ENCODE results near the gene CTNND2. TPM values are rescaled to one million over a fixed set of nuclear protein-coding genes. Genes with fewer than 3 reads are reported as not detected.

The CTNND2 gene
- total RNA-seq, 2 donors from 2014 or later: not detected

DNA sequence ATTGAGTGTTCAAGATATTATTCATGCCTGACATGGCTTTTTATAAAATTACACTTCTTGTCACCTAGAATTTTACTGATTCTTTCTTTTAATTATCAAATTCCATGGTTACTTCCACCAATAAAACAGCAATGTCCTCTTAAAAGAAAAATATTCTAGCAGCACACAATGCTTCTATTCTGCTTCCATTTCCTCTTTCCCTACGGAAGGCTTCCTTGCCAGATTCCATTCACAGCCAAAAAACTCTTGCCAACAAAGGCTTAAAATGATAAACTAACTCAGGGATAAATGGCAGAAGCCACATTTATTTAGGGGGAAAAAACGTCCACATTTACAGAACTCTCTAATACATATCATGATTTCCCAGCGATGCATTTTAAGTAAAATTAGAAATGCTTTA, 111.6 kb downstream of the CTNND2 start:
- no peak for DNase-seq
- Mint-ChIP-seq H3K4me3 (no peak overlapping the region), H3K27me3 (ENCODE audit: low read depth) (no peaks in the 10 kb centered on the region), H3K36me3 (ENCODE audit: insufficient read depth in 2 of 2) (no peaks in the 10 kb centered on the region), H3K4me1 (ENCODE audit: low read depth) (no peaks in the 10 kb centered on the region), H3K27ac (no peak overlapping the region), H3K9me3 (peaks cover 6 to 7% of the 10 kb centered on the region in 2 donors)
- ATAC-seq (replicated peaks in 1 of 2): no peak

DNA sequence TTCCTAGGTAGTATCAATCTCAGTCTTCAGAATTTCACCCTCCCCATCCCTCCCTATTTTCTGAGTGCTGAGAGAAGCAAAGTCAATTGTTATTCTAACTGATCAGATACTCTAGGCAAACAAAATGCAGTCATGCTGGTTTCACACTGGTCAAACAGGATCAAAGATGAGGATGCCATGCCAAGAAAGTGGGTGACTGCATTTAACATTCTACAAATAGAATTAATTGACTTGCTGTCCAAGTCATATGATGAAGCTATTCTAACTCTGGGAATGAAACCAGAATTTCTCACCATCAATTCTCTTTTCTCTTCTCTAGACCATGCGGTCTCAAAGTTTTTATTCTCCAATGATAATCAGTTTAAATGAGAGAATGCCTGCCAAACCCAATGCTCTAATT, 112.5 kb downstream of the CTNND2 start:
- no peak for DNase-seq
- H3K4me3 Mint-ChIP-seq: no peak overlapping the region
- no peak for ATAC-seq (replicated peaks in 1 of 2)

GRCh38 chr5:11790201-11790600, 114.0 kb downstream of the CTNND2 start:
- no peaks in the 10 kb centered on the region for H3K36me3 Mint-ChIP-seq (ENCODE audit: insufficient read depth in 2 of 2)
- H3K9me3 Mint-ChIP-seq: peaks cover 5% of the 10 kb centered on the region in 2 donors
- no peak overlapping the region for H3K4me3 Mint-ChIP-seq
- H3K27ac Mint-ChIP-seq: no peak overlapping the region
- H3K27me3 Mint-ChIP-seq (ENCODE audit: low read depth): no peaks in the 10 kb centered on the region
- DNase-seq: no peak
- ATAC-seq (replicated peaks in 1 of 2): no peak
- H3K4me1 Mint-ChIP-seq (ENCODE audit: low read depth): no peaks in the 10 kb centered on the region

More for the DNA sequence above, 112.5 kb downstream of the CTNND2 start:
- Mint-ChIP-seq H3K4me1 (ENCODE audit: low read depth) (no peaks in the 10 kb centered on the region), H3K27me3 (ENCODE audit: low read depth) (no peaks in the 10 kb centered on the region), H3K9me3 (peaks cover 6 to 7% of the 10 kb centered on the region in 2 donors), H3K27ac (no peak overlapping the region), H3K36me3 (ENCODE audit: insufficient read depth in 2 of 2) (no peaks in the 10 kb centered on the region)

DNA sequence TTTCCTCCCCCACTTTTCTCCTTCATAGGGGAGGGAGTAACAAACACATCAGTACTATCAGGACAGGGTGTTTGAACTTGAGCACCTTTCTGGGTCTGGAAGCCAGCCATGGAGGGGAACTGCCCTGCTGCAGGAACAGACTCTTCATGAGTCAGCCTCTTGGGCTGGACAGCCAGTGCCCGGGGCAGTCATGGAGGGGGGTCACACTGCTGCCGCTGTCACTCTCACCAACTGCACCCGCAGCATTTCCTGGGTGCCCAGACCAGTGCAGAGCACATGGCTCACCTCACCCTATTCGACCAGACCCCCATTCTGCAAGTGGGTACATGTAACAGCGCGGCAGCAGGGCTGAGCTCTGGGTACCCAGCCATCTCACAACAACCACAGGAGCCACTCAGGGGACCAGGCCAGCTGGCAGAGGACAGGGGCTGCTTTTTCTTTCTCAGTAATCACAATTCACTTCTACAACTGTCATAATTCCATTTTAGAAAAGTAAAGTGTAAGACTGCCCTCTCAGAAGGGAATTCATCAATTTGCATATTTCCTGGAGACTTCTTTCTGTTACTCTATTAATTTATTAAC, 118.4 kb downstream of the CTNND2 start:
- Mint-ChIP-seq H3K4me3 (no peak overlapping the region), H3K36me3 (ENCODE audit: insufficient read depth in 2 of 2) (no peaks in the 10 kb centered on the region), H3K9me3 (peaks cover 3 to 4% of the 10 kb centered on the region in 2 donors), H3K4me1 (ENCODE audit: low read depth) (no peaks in the 10 kb centered on the region), H3K27ac (no peak overlapping the region), H3K27me3 (ENCODE audit: low read depth) (no peaks in the 10 kb centered on the region)
- DNase-seq: no peak
- no peak for ATAC-seq (replicated peaks in 1 of 2)

DNA sequence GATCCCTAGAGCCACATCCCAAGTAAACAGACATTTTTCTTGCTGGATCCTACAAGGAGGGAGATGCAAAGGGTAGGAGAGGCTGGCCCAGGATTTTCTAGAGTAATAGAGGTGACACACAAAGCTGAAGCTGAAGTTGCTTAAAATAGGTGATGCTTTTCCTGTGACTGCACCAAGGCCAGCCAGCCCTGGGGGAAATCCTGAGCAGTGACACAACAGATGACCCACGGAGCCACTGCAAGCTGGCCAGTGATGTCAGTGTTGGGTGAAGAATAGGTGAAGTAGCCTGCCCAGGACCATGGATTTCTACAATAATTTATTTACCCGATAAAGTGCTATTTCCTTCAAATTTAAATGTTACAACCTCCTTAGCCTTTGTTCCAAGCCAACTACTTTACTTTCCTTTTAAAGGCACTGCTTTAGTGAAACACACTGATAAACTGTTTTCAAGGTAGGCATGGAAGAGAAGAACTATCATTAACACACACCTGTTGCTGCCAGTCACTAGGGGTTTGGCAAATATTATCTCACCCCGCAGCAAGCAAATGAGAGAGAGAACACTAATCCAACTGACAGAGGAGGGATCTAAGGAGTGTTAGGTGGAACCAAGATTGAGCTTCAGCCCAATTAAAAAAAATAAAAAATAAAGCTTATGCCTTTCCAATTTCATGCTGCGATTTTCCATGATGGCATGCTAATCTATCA, 123.5 kb downstream of the CTNND2 start:
- H3K9me3 Mint-ChIP-seq: peaks cover 2 to 7% of the 10 kb centered on the region in 2 donors
- H3K27ac Mint-ChIP-seq: no peak overlapping the region
- ATAC-seq (replicated peaks in 1 of 2) (no peak), DNase-seq (no peak)
- H3K27me3 Mint-ChIP-seq (ENCODE audit: low read depth): no peaks in the 10 kb centered on the region
- H3K36me3 Mint-ChIP-seq (ENCODE audit: insufficient read depth in 2 of 2): no peaks in the 10 kb centered on the region
- H3K4me3 Mint-ChIP-seq: no peak overlapping the region
- no peaks in the 10 kb centered on the region for H3K4me1 Mint-ChIP-seq (ENCODE audit: low read depth)

GRCh38 chr5:11777096-11777495, 127.2 kb downstream of the CTNND2 start:
- Mint-ChIP-seq H3K9me3 (peaks cover 2 to 9% of the 10 kb centered on the region in 2 donors), H3K36me3 (ENCODE audit: insufficient read depth in 2 of 2) (peaks cover 0 to 2% of the 10 kb centered on the region in 2 donors), H3K27me3 (ENCODE audit: low read depth) (no peaks in the 10 kb centered on the region), H3K4me3 (no peak overlapping the region), H3K27ac (no peak overlapping the region), H3K4me1 (ENCODE audit: low read depth) (no peaks in the 10 kb centered on the region)
- no peak for DNase-seq
- ATAC-seq (replicated peaks in 1 of 2): no peak

DNA sequence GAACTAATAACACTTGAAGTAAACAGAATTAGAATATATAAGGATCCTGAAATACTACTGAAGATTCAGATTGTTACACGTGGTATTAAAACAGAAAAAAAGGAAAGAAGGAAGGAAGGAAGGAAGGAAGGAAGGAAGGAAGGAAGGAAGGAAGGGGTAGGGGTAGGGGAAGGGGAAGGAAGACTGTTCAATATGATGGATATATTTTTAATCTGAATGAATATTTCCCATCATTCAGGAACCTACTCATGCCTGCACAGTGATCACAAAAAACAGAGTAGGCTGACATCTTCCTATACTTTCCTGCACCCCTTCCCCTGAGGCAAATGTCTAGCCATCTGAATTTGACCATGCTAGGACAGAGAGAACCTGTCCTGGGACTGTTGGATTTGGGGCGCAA, 133.9 kb downstream of the CTNND2 start:
- DNase-seq (no peak), ATAC-seq (replicated peaks in 1 of 2) (no peak)
- Mint-ChIP-seq H3K4me3 (no peak overlapping the region), H3K27me3 (ENCODE audit: low read depth) (no peaks in the 10 kb centered on the region), H3K4me1 (ENCODE audit: low read depth) (no peaks in the 10 kb centered on the region), H3K27ac (no peak overlapping the region), H3K9me3 (peaks cover 4 to 5% of the 10 kb centered on the region in 2 donors), H3K36me3 (ENCODE audit: insufficient read depth in 2 of 2) (peaks cover 0 to 2% of the 10 kb centered on the region in 2 donors)

DNA sequence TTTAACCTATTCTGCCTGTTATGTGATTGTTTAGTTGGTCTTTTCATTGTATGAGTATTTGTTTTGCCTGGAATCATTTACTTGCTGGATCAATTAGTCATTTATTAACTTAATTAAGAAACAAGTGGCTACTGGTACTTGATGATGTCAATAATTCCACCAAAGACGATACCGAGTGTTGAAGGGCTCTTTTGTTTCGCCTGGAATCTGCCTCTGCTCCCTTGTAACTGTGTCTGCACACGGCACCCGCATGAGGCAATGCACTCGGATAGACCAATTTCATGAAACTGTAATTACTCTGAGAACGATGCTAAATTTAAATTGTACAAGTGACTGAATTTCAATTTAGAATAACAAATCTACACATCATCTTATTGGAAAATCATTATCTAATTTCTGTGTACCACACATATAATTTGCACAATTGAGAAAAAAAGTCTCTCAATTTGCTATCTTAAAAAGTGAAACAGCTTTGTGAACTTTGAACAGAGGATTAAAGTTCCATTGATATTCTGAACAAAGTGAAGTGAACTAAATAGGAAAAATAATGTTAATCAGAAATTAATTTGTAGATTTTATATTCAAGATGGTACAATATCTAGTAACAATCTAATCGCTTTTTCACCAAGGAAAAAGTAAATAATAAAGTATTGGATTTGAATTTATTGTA, 143.2 kb downstream of the CTNND2 start:
- ATAC-seq (replicated peaks in 1 of 2): no peak

GRCh38 chr5:11758321-11758720, 145.9 kb downstream of the CTNND2 start:
- Mint-ChIP-seq H3K27me3 (ENCODE audit: low read depth) (no peaks in the 10 kb centered on the region), H3K9me3 (peaks cover 5 to 14% of the 10 kb centered on the region in 2 donors), H3K4me1 (ENCODE audit: low read depth) (no peaks in the 10 kb centered on the region), H3K4me3 (no peak overlapping the region), H3K27ac (no peak overlapping the region), H3K36me3 (ENCODE audit: insufficient read depth in 2 of 2) (peaks cover 0 to 2% of the 10 kb centered on the region in 2 donors)
- no peak for ATAC-seq (replicated peaks in 1 of 2)
- no peak for DNase-seq

More for the DNA sequence above, 143.2 kb downstream of the CTNND2 start:
- no peak overlapping the region for H3K27ac Mint-ChIP-seq
- no peaks in the 10 kb centered on the region for H3K36me3 Mint-ChIP-seq (ENCODE audit: insufficient read depth in 2 of 2)
- H3K9me3 Mint-ChIP-seq: peaks cover 2 to 16% of the 10 kb centered on the region in 2 donors
- H3K4me3 Mint-ChIP-seq: no peak overlapping the region
- H3K4me1 Mint-ChIP-seq (ENCODE audit: low read depth): no peaks in the 10 kb centered on the region
- DNase-seq: no peak
- no peaks in the 10 kb centered on the region for H3K27me3 Mint-ChIP-seq (ENCODE audit: low read depth)

GRCh38 chr5:11757661-11758060, 146.6 kb downstream of the CTNND2 start:
- Mint-ChIP-seq H3K27ac (no peak overlapping the region), H3K4me3 (no peak overlapping the region), H3K27me3 (ENCODE audit: low read depth) (no peaks in the 10 kb centered on the region), H3K9me3 (peaks cover 5 to 8% of the 10 kb centered on the region in 2 donors), H3K4me1 (ENCODE audit: low read depth) (no peaks in the 10 kb centered on the region), H3K36me3 (ENCODE audit: insufficient read depth in 2 of 2) (peaks cover 0 to 2% of the 10 kb centered on the region in 2 donors)
- DNase-seq (no peak), ATAC-seq (replicated peaks in 1 of 2) (no peak)

- Mint-ChIP-seq H3K9me3 (peaks cover 7 to 12% of the 10 kb centered on the region in 2 donors), H3K4me3 (no peak overlapping the region), H3K36me3 (ENCODE audit: insufficient read depth in 2 of 2) (no peaks in the 10 kb centered on the region), H3K27me3 (ENCODE audit: low read depth) (no peaks in the 10 kb centered on the region), H3K4me1 (ENCODE audit: low read depth) (no peaks in the 10 kb centered on the region), H3K27ac (no peak overlapping the region)
- no peak for DNase-seq
- no peak for ATAC-seq (replicated peaks in 1 of 2)
These were observed 167.2 kb downstream of the CTNND2 start for GRCh38 chr5:11737010-11737409.

- no peak for DNase-seq
These were observed 169.9 kb downstream of the CTNND2 start for GRCh38 chr5:11734369-11734768.

GRCh38 chr5:11733840-11734192, 170.4 kb downstream of the CTNND2 start:
- H3K36me3 Mint-ChIP-seq (ENCODE audit: insufficient read depth in 2 of 2): no peaks in the 10 kb centered on the region
- DNase-seq: no peak
- no peak overlapping the region for H3K4me3 Mint-ChIP-seq
- H3K27ac Mint-ChIP-seq: no peak overlapping the region
- no peak for ATAC-seq (replicated peaks in 1 of 2)
- peaks cover 5 to 7% of the 10 kb centered on the region in 2 donors for H3K9me3 Mint-ChIP-seq
- H3K4me1 Mint-ChIP-seq (ENCODE audit: low read depth): no peaks in the 10 kb centered on the region
- H3K27me3 Mint-ChIP-seq (ENCODE audit: low read depth): no peaks in the 10 kb centered on the region

More at GRCh38 chr5:11734369-11734768, 169.9 kb downstream of the CTNND2 start:
- no peak overlapping the region for H3K4me3 Mint-ChIP-seq
- ATAC-seq (replicated peaks in 1 of 2): no peak
- H3K9me3 Mint-ChIP-seq: peaks cover 5 to 8% of the 10 kb centered on the region in 2 donors
- no peaks in the 10 kb centered on the region for H3K4me1 Mint-ChIP-seq (ENCODE audit: low read depth)
- no peaks in the 10 kb centered on the region for H3K36me3 Mint-ChIP-seq (ENCODE audit: insufficient read depth in 2 of 2)
- H3K27ac Mint-ChIP-seq: no peak overlapping the region
- H3K27me3 Mint-ChIP-seq (ENCODE audit: low read depth): no peaks in the 10 kb centered on the region

Measured in activated T-cell treated with anti-CD3 and anti-CD28 coated beads, Interleukin-2, amount 50 U/mL, for 72 hours (primary cell).